GM10248 (cell line): ENCODE results near the gene GALNT13.

Experiments used
- CTCF ChIA-PET: fragments of 300-600 bp; sonication (Branson Sonifier 250); formaldehyde crosslinking; extraction: SDS; loops from one replicate; lab custom pipeline; 2021; ENCODE audit warnings: antibody characterized with exemption; lab: Yijun Ruan, JAX
- POLR2A ChIA-PET: fragments of 350-650 bp; sonication (Branson Sonifier 250); formaldehyde crosslinking; extraction: SDS; loops from one replicate; lab custom pipeline; 2020; ENCODE audit warnings: antibody characterized with exemption; lab: Yijun Ruan, JAX
- DNase-seq: peaks from one replicate; pipeline ENCODE4 v3.0.0; 2012; ENCODE audit errors: extremely low spot score
- TF ChIP-seq, protein P1 (sequence below): IDR thresholded peaks from 2 replicates; pipeline ENCODE4 v1.5.1; 2012; ENCODE audit warnings: mild to moderate bottlenecking, low read depth; ENCODE audit errors: extremely low read depth, missing control alignments, control extremely low read depth

The GALNT13 gene

GRCh38 chr2:154049561-154049960, 177.8 kb downstream of the GALNT13 start:
- POLR2A ChIA-PET, result no interaction called here
- TF ChIP-seq, protein P1, sequence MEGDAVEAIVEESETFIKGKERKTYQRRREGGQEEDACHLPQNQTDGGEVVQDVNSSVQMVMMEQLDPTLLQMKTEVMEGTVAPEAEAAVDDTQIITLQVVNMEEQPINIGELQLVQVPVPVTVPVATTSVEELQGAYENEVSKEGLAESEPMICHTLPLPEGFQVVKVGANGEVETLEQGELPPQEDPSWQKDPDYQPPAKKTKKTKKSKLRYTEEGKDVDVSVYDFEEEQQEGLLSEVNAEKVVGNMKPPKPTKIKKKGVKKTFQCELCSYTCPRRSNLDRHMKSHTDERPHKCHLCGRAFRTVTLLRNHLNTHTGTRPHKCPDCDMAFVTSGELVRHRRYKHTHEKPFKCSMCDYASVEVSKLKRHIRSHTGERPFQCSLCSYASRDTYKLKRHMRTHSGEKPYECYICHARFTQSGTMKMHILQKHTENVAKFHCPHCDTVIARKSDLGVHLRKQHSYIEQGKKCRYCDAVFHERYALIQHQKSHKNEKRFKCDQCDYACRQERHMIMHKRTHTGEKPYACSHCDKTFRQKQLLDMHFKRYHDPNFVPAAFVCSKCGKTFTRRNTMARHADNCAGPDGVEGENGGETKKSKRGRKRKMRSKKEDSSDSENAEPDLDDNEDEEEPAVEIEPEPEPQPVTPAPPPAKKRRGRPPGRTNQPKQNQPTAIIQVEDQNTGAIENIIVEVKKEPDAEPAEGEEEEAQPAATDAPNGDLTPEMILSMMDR, result no peak
- CTCF ChIA-PET, result no interaction called here

DNA sequence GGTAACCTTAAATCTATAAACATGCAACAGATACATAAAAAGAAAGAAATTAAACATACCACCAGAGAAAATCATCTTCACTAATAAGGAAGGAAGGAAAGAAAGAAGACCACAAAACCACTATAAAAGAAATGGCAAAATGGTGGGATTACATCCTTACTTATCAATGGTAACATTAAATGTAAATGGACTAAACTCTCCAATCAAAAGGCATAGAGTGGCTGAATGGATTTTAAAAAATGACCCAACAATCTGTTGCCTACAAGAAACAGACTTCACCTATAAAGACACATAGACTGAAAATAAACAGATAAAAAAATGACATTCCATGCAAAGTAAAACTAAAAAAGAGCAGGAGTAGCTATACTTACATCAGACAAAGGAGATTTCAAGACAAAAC, 195.4 kb downstream of the GALNT13 start:
- ChIA-PET POLR2A (no interaction called here), CTCF (interaction anchor here (1.0 kb wide), 1 partner anchor 13 kb away, joined by 3 read pairs; no protein-coding TSS in a partner anchor)
- no peak for DNase-seq
- TF ChIP-seq, protein P1, result no peak

More at GRCh38 chr2:154049561-154049960, 177.8 kb downstream of the GALNT13 start:
- no peak for DNase-seq

DNA sequence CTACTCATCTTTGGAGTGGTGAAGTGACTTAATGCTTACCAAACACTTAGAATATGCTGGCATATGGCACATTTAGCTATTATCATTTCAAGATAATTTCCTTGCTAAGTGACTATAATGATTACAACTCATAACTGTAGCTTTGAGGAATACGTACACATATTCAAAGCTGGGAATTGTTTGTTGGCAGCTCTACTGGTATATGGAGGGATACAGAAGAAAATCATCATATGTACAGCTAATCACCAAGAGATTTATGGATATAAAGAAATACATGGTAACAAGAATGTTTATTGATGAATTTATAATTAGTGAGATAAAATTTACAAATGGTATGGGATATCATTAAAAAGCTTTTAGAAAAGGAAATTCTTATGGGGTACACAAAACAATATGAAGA, 207.2 kb downstream of the GALNT13 start:
- POLR2A ChIA-PET, result no interaction called here
- TF ChIP-seq, protein P1, result no peak

GRCh38 chr2:154092571-154092970, 220.8 kb downstream of the GALNT13 start:
- ChIA-PET POLR2A (no interaction called here), CTCF (no interaction called here)
- TF ChIP-seq, protein P1, result no peak
- no peak for DNase-seq

More for the DNA sequence above, 207.2 kb downstream of the GALNT13 start:
- no peak for DNase-seq
- CTCF ChIA-PET, result interaction anchor here (1.1 kb wide), 1 partner anchor 18 kb away, joined by 3 read pairs; no protein-coding TSS in a partner anchor

DNA sequence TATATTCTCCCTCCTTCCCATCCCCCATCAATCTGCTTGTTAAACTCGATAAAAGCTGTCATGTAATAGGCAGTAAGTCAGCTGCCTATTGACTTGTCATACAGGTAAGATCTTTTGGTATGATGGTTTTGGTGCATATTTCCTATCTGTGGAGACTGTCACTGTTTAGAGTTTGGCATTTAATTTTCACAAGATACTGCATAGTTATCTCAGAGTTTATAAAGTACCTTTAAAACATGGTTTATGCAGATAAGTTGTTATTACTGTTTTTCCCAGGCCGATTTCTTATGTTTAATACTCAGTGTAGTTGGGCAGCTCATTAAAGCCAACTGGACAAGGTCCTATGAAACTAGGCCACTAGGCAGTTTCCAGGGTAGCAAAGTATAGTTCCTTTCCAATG, 222.1 kb downstream of the GALNT13 start:
- DNase-seq, result no peak
- TF ChIP-seq, protein P1, result no peak
- CTCF ChIA-PET, result no interaction called here
- POLR2A ChIA-PET, result no interaction called here

DNA sequence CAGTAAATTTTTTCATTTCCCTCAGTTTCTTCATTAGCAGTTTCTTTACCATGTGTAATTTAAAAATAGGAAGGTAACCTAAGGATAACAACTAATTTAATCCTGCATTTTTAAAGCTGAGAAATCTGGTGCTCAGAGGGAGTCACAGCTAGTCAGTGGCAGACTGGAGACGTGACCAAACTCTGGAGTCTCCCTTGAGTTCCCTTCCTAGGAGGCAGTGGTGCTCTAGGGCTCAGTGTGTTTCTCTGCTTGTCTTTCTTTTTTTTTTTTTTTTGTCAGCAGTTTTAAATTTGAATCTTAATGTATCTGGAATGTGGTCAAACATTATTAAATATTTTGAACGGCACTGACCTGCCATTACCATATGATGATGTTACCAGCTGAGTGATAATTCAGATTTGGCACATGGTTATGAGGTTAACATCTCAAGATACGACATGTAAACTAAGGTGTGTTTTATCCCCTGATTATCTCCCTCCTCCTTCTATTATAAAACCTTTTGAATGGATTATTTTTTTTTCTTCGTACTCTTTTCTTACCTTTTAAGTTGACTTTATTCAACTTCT, 226.2 kb downstream of the GALNT13 start:
- no peak for DNase-seq
- ChIA-PET POLR2A (no interaction called here), CTCF (interaction anchor here (1.5 kb wide), 1 partner anchor 19 kb away, joined by 3 read pairs; no protein-coding TSS in a partner anchor)
- TF ChIP-seq, protein P1, result no peak
